Loucy (cell line): ENCODE measurements around the gene NET1.

Experiments used
- H2AFZ ChIP-seq: fragments of 200-600 bp; sonication (generic); 2 replicates; pipeline ENCODE4 v1.6.0; 2016; ENCODE audit warnings: antibody characterized with exemption, mild to moderate bottlenecking, low read length, moderate library complexity
- H3F3A ChIP-seq: fragments of 200-600 bp; 2 replicates; pipeline ENCODE4 v1.6.0; 2016; ENCODE audit warnings: antibody characterized with exemption, low read depth, mild to moderate bottlenecking
- H3K27me3 ChIP-seq: fragments of 200-600 bp; sonication (generic); 2 replicates; pipeline ENCODE4 v1.6.1; 2014; ENCODE audit warnings: low read length, mild to moderate bottlenecking; ENCODE audit not compliant: insufficient read depth, poor library complexity, severe bottlenecking
- H3K36me3 ChIP-seq: fragments of 200-600 bp; sonication (generic); 2 replicates; pipeline ENCODE4 v1.6.1; 2016; ENCODE audit warnings: low read length; ENCODE audit not compliant: insufficient read depth
- H3K4me1 ChIP-seq: fragments of 200-600 bp; sonication (generic); 2 replicates; pipeline ENCODE4 v1.5.1; 2014; ENCODE audit warnings: low read length, mild to moderate bottlenecking; ENCODE audit not compliant: insufficient read depth, poor library complexity, severe bottlenecking
- H3K4me2 ChIP-seq: fragments of 200-600 bp; sonication (generic); 2 replicates; pipeline ENCODE4 v1.6.0; 2014; ENCODE audit warnings: antibody characterized with exemption, low read length, low read depth, mild to moderate bottlenecking; ENCODE audit not compliant: poor library complexity, severe bottlenecking
- H3K4me3 ChIP-seq: fragments of 200-600 bp; sonication (generic); 2 replicates; pipeline ENCODE4 v1.5.1; 2014; ENCODE audit warnings: low read length, mild to moderate bottlenecking, mixed read lengths; ENCODE audit not compliant: poor library complexity, severe bottlenecking
- H3K79me2 ChIP-seq: fragments of 200-600 bp; sonication (generic); 2 replicates; pipeline ENCODE4 v1.6.1; 2014; ENCODE audit warnings: low read length; ENCODE audit not compliant: insufficient read depth
- H3K9ac ChIP-seq: fragments of 200-600 bp; sonication (generic); 2 replicates; pipeline ENCODE4 v1.6.0; 2014; ENCODE audit warnings: mild to moderate bottlenecking, low read depth, low read length, moderate library complexity; ENCODE audit not compliant: poor library complexity, severe bottlenecking
- H3K9me2 ChIP-seq: fragments of 200-600 bp; sonication (generic); replicated peaks from 2 replicates; pipeline ENCODE4 v1.6.1; 2016; ENCODE audit warnings: low read depth, low read length, mixed read lengths
- H3K9me3 ChIP-seq: fragments of 200-600 bp; sonication (generic); 2 replicates; pipeline ENCODE4 v1.6.1; 2014; ENCODE audit warnings: mild to moderate bottlenecking, antibody characterized with exemption, low read length, low read depth; ENCODE audit not compliant: insufficient read depth
- H4K20me1 ChIP-seq: fragments of 200-600 bp; sonication (generic); 2 replicates; pipeline ENCODE4 v1.6.0; 2014; ENCODE audit warnings: antibody characterized with exemption, low read length, mild to moderate bottlenecking; ENCODE audit not compliant: insufficient read depth, poor library complexity, severe bottlenecking
- CTCF ChIP-seq: fragments of 200-600 bp; sonication (generic); conservative IDR thresholded peaks from 2 replicates; pipeline ENCODE4 v1.5.1; 2014; ENCODE audit warnings: mild to moderate bottlenecking, antibody characterized with exemption, low read length
- EZH2phosphoT487 ChIP-seq: fragments of 200-600 bp; IDR thresholded peaks from 2 replicates; pipeline ENCODE4 v1.6.1; 2018; ENCODE audit warnings: antibody characterized with exemption, mild to moderate bottlenecking, moderate library complexity, borderline replicate concordance

Gene NET1

GRCh38 chr10:5467207-5467535 lies 54.8 kb downstream of the NET1 start:
- Histone ChIP-seq H2AFZ (no peak overlapping the region), H3K4me1 (peaks cover 6% of the 10 kb centered on the region), H3K4me2 (no peak overlapping the region), H3K4me3 (no peak overlapping the region), H3K9ac (no peak overlapping the region), H3K9me3 (no peaks in the 10 kb centered on the region), H3F3A (no peaks in the 10 kb centered on the region), H4K20me1 (no peaks in the 10 kb centered on the region), H3K79me2 (no peaks in the 10 kb centered on the region), H3K27me3 (no peaks in the 10 kb centered on the region), H3K36me3 (no peaks in the 10 kb centered on the region), H3K9me2 (no peaks in the 10 kb centered on the region)
- TF ChIP-seq CTCF, result no peak

GRCh38 chr10:5467634-5468255 lies 55.4 kb downstream of the NET1 start:
- no peaks in the 10 kb centered on the region for H3K27me3 ChIP-seq
- no peak overlapping the region for H3K4me2 ChIP-seq
- H3K4me3 ChIP-seq, result no peak overlapping the region
- H2AFZ ChIP-seq, result no peak overlapping the region
- no peaks in the 10 kb centered on the region for H3K9me2 ChIP-seq
- H3K9me3 ChIP-seq, result no peaks in the 10 kb centered on the region
- no peaks in the 10 kb centered on the region for H3K36me3 ChIP-seq
- no peaks in the 10 kb centered on the region for H4K20me1 ChIP-seq
- peaks cover 6% of the 10 kb centered on the region for H3K4me1 ChIP-seq
- TF ChIP-seq CTCF (no peak), EZH2phosphoT487 (no peak)
- no peaks in the 10 kb centered on the region for H3F3A ChIP-seq
- H3K79me2 ChIP-seq, result no peaks in the 10 kb centered on the region
- no peak overlapping the region for H3K9ac ChIP-seq

GRCh38 chr10:5468262-5469106 lies 56.1 kb downstream of the NET1 start:
- Histone ChIP-seq H2AFZ (no peak overlapping the region), H3K79me2 (no peaks in the 10 kb centered on the region), H3K36me3 (no peaks in the 10 kb centered on the region), H3K4me1 (peaks cover 6% of the 10 kb centered on the region), H3K27me3 (no peaks in the 10 kb centered on the region), H4K20me1 (no peaks in the 10 kb centered on the region), H3K4me3 (no peak overlapping the region), H3F3A (no peaks in the 10 kb centered on the region), H3K9me3 (no peaks in the 10 kb centered on the region), H3K9ac (no peak overlapping the region), H3K4me2 (no peak overlapping the region), H3K9me2 (no peaks in the 10 kb centered on the region)
- no peak for TF ChIP-seq CTCF
- TF ChIP-seq EZH2phosphoT487, result no peak
